ENCODE data around the gene RPL37A. TPM values are rescaled to one million over a fixed set of nuclear protein-coding genes. Genes with fewer than 3 reads are reported as not detected.

Gene RPL37A
- total and polyA plus RNA-seq, 4 donors, result 494 to 1,757 (median 1,250) TPM

DNA sequence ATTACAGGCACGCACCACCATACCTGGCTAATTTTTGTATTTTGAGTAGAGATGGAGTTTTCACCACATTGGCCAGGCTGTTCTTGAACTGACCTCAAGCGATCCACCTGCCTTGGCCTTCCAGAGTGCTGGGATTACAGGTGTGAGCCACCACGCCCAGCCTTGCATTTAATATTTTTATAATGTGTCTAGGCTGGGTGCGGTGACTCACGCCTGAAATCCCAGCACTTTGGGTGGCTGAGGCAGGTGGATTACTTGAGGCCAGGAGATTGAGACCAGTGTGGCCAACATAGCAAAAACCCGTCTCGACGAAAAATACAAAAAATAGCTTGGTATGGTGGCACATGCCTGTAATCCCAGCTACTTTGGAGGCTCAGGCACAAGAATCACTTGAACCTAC, 3.2 kb downstream of the RPL37A start:
- TF ChIP-seq, protein P1, sequence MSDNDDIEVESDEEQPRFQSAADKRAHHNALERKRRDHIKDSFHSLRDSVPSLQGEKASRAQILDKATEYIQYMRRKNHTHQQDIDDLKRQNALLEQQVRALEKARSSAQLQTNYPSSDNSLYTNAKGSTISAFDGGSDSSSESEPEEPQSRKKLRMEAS (IDR thresholded peaks at IDR 0.05), result no peak
- TF ChIP-seq RXRA (IDR thresholded peaks at IDR 0.05) (no peak), HNF4A (conservative IDR thresholded peaks at IDR 0.05) (no peak), TAF1 (conservative IDR thresholded peaks at IDR 0.05) (no peak), YY1 (IDR thresholded peaks at IDR 0.05) (no peak), GABPA (IDR thresholded peaks at IDR 0.05 in 1 of 2, conservative IDR thresholded peaks at IDR 0.05 in 1 of 2) (no peak), JUND (IDR thresholded peaks at IDR 0.05) (no peak), HNF4G (IDR thresholded peaks at IDR 0.05) (no peak), RAD21 (IDR thresholded peaks at IDR 0.05) (no peak), NR2F2 (IDR thresholded peaks at IDR 0.05) (no peak), SP1 (IDR thresholded peaks at IDR 0.05) (no peak), FOXA1 (IDR thresholded peaks at IDR 0.05) (no peak), FOXA2 (IDR thresholded peaks at IDR 0.05) (no peak), EGR1 (IDR thresholded peaks at IDR 0.05; ENCODE audit: low read depth in 2 of 2) (no peak)
- TF ChIP-seq, protein P2, sequence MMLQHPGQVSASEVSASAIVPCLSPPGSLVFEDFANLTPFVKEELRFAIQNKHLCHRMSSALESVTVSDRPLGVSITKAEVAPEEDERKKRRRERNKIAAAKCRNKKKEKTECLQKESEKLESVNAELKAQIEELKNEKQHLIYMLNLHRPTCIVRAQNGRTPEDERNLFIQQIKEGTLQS (IDR thresholded peaks at IDR 0.05), result no peak
- TF ChIP-seq, protein P3, sequence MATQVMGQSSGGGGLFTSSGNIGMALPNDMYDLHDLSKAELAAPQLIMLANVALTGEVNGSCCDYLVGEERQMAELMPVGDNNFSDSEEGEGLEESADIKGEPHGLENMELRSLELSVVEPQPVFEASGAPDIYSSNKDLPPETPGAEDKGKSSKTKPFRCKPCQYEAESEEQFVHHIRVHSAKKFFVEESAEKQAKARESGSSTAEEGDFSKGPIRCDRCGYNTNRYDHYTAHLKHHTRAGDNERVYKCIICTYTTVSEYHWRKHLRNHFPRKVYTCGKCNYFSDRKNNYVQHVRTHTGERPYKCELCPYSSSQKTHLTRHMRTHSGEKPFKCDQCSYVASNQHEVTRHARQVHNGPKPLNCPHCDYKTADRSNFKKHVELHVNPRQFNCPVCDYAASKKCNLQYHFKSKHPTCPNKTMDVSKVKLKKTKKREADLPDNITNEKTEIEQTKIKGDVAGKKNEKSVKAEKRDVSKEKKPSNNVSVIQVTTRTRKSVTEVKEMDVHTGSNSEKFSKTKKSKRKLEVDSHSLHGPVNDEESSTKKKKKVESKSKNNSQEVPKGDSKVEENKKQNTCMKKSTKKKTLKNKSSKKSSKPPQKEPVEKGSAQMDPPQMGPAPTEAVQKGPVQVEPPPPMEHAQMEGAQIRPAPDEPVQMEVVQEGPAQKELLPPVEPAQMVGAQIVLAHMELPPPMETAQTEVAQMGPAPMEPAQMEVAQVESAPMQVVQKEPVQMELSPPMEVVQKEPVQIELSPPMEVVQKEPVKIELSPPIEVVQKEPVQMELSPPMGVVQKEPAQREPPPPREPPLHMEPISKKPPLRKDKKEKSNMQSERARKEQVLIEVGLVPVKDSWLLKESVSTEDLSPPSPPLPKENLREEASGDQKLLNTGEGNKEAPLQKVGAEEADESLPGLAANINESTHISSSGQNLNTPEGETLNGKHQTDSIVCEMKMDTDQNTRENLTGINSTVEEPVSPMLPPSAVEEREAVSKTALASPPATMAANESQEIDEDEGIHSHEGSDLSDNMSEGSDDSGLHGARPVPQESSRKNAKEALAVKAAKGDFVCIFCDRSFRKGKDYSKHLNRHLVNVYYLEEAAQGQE (IDR thresholded peaks at IDR 0.05), result no peak
- TF ChIP-seq, protein P4, sequence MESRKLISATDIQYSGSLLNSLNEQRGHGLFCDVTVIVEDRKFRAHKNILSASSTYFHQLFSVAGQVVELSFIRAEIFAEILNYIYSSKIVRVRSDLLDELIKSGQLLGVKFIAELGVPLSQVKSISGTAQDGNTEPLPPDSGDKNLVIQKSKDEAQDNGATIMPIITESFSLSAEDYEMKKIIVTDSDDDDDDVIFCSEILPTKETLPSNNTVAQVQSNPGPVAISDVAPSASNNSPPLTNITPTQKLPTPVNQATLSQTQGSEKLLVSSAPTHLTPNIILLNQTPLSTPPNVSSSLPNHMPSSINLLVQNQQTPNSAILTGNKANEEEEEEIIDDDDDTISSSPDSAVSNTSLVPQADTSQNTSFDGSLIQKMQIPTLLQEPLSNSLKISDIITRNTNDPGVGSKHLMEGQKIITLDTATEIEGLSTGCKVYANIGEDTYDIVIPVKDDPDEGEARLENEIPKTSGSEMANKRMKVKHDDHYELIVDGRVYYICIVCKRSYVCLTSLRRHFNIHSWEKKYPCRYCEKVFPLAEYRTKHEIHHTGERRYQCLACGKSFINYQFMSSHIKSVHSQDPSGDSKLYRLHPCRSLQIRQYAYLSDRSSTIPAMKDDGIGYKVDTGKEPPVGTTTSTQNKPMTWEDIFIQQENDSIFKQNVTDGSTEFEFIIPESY (IDR thresholded peaks at IDR 0.05), result no peak
- TF ChIP-seq, protein P5, sequence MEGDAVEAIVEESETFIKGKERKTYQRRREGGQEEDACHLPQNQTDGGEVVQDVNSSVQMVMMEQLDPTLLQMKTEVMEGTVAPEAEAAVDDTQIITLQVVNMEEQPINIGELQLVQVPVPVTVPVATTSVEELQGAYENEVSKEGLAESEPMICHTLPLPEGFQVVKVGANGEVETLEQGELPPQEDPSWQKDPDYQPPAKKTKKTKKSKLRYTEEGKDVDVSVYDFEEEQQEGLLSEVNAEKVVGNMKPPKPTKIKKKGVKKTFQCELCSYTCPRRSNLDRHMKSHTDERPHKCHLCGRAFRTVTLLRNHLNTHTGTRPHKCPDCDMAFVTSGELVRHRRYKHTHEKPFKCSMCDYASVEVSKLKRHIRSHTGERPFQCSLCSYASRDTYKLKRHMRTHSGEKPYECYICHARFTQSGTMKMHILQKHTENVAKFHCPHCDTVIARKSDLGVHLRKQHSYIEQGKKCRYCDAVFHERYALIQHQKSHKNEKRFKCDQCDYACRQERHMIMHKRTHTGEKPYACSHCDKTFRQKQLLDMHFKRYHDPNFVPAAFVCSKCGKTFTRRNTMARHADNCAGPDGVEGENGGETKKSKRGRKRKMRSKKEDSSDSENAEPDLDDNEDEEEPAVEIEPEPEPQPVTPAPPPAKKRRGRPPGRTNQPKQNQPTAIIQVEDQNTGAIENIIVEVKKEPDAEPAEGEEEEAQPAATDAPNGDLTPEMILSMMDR (IDR thresholded peaks at IDR 0.05; ENCODE audit: low read depth, low read length, missing input control), result no peak
- Histone ChIP-seq H3K4me1 (ENCODE audit: control insufficient read depth in 4 of 4, insufficient read depth in 4 of 4, low read length in 3 of 4) (peaks cover 1 to 19% (median 14%) of the 10 kb centered on the region in 4 donors), H3K9ac (ENCODE audit: low read depth in 1 of 2, low read length in 2 of 2) (no peak overlapping the region), H3K36me3 (ENCODE audit: control insufficient read depth in 4 of 4, insufficient read depth in 3 of 4, low read depth in 1 of 4, low read length in 3 of 4) (peaks cover 4 to 50% (median 39%) of the 10 kb centered on the region in 4 donors), H3K27ac (ENCODE audit: low read depth in 1 of 2, low read length in 2 of 2) (no peak overlapping the region), H3K9me3 (ENCODE audit: control insufficient read depth in 4 of 4, low read length in 3 of 4) (no peaks in the 10 kb centered on the region), H3K27me3 (ENCODE audit: control insufficient read depth in 4 of 4, insufficient read depth in 4 of 4, low read length in 3 of 4) (no peaks in the 10 kb centered on the region), H3K4me3 (ENCODE audit: low read depth in 1 of 3, low read length in 3 of 3) (no peak overlapping the region)
- no peak for DNase-seq (ENCODE audit: low spot score)
- 92% methylated on average over 8 of the region's 8 CpGs for WGBS

Data from liver (tissue), 9 donors.